Lung (tissue), 12 donors: ENCODE results near the gene KIZ. TPM values are rescaled to one million over a fixed set of nuclear protein-coding genes. Genes with fewer than 3 reads are reported as not detected.
A peak's percentile ranks its signal among the peaks of the same experiment; 100 is the strongest.
"Not testable (repeated sequence)": the region's sequence is repeated elsewhere in the genome, so short reads cannot be mapped to it uniquely, and the experiment has no call there.

Experiments used
- ATAC-seq: fragments of 200-7000 bp; cut with Tn5 transposase; one replicate; pipeline ENCODE4 v1.9.1; 2020; ENCODE audit warnings: moderate number of reproducible peaks; ENCODE audit not compliant: insufficient read depth, low FRiP score
- DNase-seq, 3 donors: peaks; one replicate each; pipeline ENCODE4 v3.0.0-alpha.2; 2013 to 2017
- H3K27ac ChIP-seq, 2 donors: one replicate each; pipeline ENCODE4 v1.5.1; 2013; ENCODE audit warnings: mild to moderate bottlenecking in 2 of 2, moderate library complexity in 2 of 2, control low read depth in 1 of 2, inconsistent platforms in 1 of 2, low read depth in 1 of 2, low read length in 1 of 2
- H3K27me3 ChIP-seq, 3 donors: one replicate each; pipeline ENCODE4 v1.5.1; 2013; ENCODE audit warnings: low read length in 2 of 3; ENCODE audit not compliant: control insufficient read depth in 3 of 3, insufficient read depth in 3 of 3
- H3K36me3 ChIP-seq, 4 donors: one replicate each; pipeline ENCODE4 v1.5.1; 2013; ENCODE audit warnings: low read length in 4 of 4, mild to moderate bottlenecking in 1 of 4, moderate library complexity in 1 of 4; ENCODE audit not compliant: control insufficient read depth in 4 of 4, insufficient read depth in 4 of 4
- H3K4me1 ChIP-seq, 5 donors: one replicate each; pipeline ENCODE4 v1.5.1; 2013; ENCODE audit warnings: low read length in 5 of 5, mild to moderate bottlenecking in 2 of 5, moderate library complexity in 1 of 5; ENCODE audit not compliant: control insufficient read depth in 5 of 5, insufficient read depth in 5 of 5
- H3K4me3 ChIP-seq: one replicate; pipeline ENCODE4 v1.5.1; 2013; ENCODE audit warnings: mild to moderate bottlenecking, control low read depth, moderate library complexity
- H3K9ac ChIP-seq, 2 donors: one replicate each; pipeline ENCODE4 v1.5.1; 2013; ENCODE audit warnings: low read length in 2 of 2, control low read depth in 1 of 2; ENCODE audit not compliant: insufficient read depth in 1 of 2
- H3K9me3 ChIP-seq, 4 donors: one replicate each; pipeline ENCODE4 v1.5.1; 2013; ENCODE audit warnings: low read length in 3 of 4, mild to moderate bottlenecking in 1 of 4, moderate library complexity in 1 of 4; ENCODE audit not compliant: control insufficient read depth in 4 of 4, insufficient read depth in 3 of 4
- CTCF ChIP-seq: IDR thresholded peaks from 2 replicates; pipeline ENCODE4 v1.5.1; 2012; ENCODE audit warnings: mild to moderate bottlenecking; ENCODE audit errors: control extremely low read depth, extremely low read depth
- WGBS, 2 donors: extraction: QIAGEN DNeasy Blood & Tissue Kit; methylation state at CpG; one replicate each; pipeline ENCODE4 v1.1.7; 2013; 5-methylcytosine and 5-hydroxymethylcytosine counted together
- polyA plus RNA-seq, 2 donors: library from polyadenylated mRNA; stranded (reverse); fragments of 200-250 nt; gene quantifications; one replicate each; pipeline ENCODE4 v1.2.1, GENCODE V29; 2013
- total RNA-seq, 2 donors: library from RNA; depleted of rRNA in 1 of 2; stranded (reverse); fragments of >200 nt in 1 of 2; gene quantifications; one replicate each; pipeline ENCODE4 v1.2.1, GENCODE V29; 2014 to 2021
- donor health status: control.
- donor health status: control.
- donor health status: Bipolar disorder and iron deficiency.
- donor health status: healthy.
- donor health status: DM: yes; HTN: yes; CAD: no.

KIZ gene
- total and polyA plus RNA-seq, 4 donors: 4.1 to 22.5 (median 9.1) TPM

DNA sequence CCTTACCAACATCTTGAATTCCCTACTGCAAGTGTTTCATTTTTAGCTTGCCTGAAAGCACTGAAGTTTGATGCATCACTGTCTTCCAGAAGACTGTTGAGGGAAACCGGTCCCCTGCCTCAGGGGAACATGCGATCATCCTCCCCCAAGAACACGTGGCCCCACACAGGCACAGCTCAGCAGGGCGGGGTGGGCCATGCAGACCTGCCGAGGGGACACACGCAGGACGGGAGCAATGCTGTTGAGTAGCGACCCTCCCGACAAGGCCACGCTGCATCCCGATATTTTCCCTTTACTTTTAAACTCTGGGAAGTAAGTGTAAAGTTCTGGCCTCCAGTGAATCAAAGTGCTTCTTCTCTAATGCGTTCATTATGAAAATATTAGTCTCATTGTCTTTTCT is 117.9 kb downstream of the KIZ start:
- DNase-seq: no peak
- TF ChIP-seq CTCF: no peak

GRCh38 chr20:21244808-21245207 is 118.9 kb downstream of the KIZ start:
- H3K27ac ChIP-seq: no peak overlapping the region
- no peaks in the 10 kb centered on the region for H3K27me3 ChIP-seq
- H3K4me1 ChIP-seq: no peaks in the 10 kb centered on the region
- H3K9me3 ChIP-seq: peaks cover 0 to 2% (median 0%) of the 10 kb centered on the region in 4 donors
- no peak overlapping the region for H3K4me3 ChIP-seq
- 96 to 97% methylated on average over 3 of the region's 3 CpGs for whole genome bisulfite sequencing, 2 donors
- ATAC-seq (no peak), DNase-seq (no peak)
- no peak for TF ChIP-seq CTCF
- no peak overlapping the region for H3K9ac ChIP-seq
- H3K36me3 ChIP-seq: peaks cover 0 to 12% (median 0%) of the 10 kb centered on the region in 4 donors

More for the DNA sequence above, 117.9 kb downstream of the KIZ start:
- 93 to 96% methylated on average over 12 of the region's 12 CpGs for WGBS, 2 donors
- Histone ChIP-seq H3K4me3 (no peak overlapping the region), H3K27me3 (no peaks in the 10 kb centered on the region), H3K9ac (no peak overlapping the region), H3K27ac (no peak overlapping the region), H3K9me3 (peaks cover 0 to 2% (median 0%) of the 10 kb centered on the region in 4 donors), H3K36me3 (peaks cover 0 to 15% (median 0%) of the 10 kb centered on the region in 4 donors), H3K4me1 (no peaks in the 10 kb centered on the region)
- no peak for ATAC-seq

DNA sequence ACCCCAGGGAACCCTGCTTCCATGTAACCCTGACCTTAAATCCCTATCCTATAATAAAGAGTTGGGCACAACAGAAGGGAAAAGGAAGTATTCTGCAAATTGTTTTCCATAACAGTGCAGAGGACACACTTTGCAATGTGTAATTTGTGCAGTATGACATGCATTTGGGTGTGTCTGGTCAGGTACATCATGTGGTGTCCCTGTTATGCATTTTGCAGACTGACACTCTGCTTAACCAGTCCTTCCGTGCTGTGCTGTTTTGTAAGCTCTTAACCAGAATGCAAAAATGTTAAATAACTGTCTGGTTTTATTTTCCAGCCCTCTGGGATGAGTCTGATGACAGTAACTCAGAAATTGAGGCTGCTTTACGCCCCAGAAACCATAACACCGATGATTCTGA is 120.3 kb downstream of the KIZ start:
- ATAC-seq (no peak), DNase-seq (no peak)
- Histone ChIP-seq H3K36me3 (peaks cover 0 to 12% (median 0%) of the 10 kb centered on the region in 4 donors), H3K4me3 (no peak overlapping the region), H3K27ac (no peak overlapping the region), H3K9ac (no peak overlapping the region), H3K4me1 (no peaks in the 10 kb centered on the region), H3K27me3 (no peaks in the 10 kb centered on the region), H3K9me3 (peaks cover 0 to 2% (median 0%) of the 10 kb centered on the region in 4 donors)
- TF ChIP-seq CTCF: no peak
- WGBS, 2 donors: 96% methylated on average over 3 of the region's 3 CpGs

DNA sequence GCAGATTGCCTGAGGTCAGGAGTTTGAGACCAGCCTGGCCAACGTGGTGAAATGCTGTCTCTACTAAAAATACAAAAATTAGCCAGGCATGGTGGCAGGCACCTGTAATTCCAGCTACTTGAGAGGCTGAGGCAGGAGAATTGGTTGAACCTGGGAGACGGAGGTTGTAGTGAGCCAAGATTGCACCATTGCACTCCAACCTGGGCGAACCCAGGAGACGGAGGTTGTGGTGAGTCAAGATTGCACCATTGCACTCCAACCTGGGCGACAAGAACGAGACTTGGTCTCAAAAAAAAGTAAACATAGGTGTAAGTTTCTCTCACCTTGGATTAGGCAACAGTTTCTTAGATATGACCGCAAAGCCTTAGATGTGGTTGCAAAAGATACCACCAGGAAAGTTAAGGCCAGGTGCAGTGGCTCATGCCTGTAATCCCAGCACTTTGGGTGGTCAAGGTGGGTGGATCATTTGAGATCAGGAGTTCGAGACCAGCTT is 121.8 kb downstream of the KIZ start:
- peak; percentile 19 for ATAC-seq
- H3K9ac ChIP-seq, H3K27me3 ChIP-seq, H3K27ac ChIP-seq, H3K9me3 ChIP-seq, H3K4me1 ChIP-seq, H3K4me3 ChIP-seq, DNase-seq: not testable (repeated sequence)
- H3K36me3 ChIP-seq: peaks cover 0 to 12% (median 0%) of the 10 kb centered on the region in 4 donors
- 70 to 75% methylated on average over 8 of the region's 8 CpGs for WGBS, 2 donors
